Lower leg skin (tissue), 3 donors: ENCODE data around the gene PDZRN3.

Source experiments
- CTCF ChIP-seq, 3 donors: fragments of 450-650 bp; IDR thresholded peaks; one replicate each; pipeline ENCODE4 v1.5.1; 2016; ENCODE audit warnings: antibody characterized with exemption in 3 of 3, mild to moderate bottlenecking in 3 of 3, moderate library complexity in 2 of 3
- POLR2A ChIP-seq, 2 donors: fragments of 450-650 bp; IDR thresholded peaks; one replicate each; pipeline ENCODE4 v1.6.1; 2016 to 2017; ENCODE audit warnings: antibody characterized with exemption in 2 of 2, mild to moderate bottlenecking in 1 of 2, moderate library complexity in 1 of 2

GRCh38 chr3:73657186-73657585 lies 32.4 kb upstream of the PDZRN3 start:
- no peak for TF ChIP-seq POLR2A (IDR thresholded peaks at IDR 0.05)
- TF ChIP-seq CTCF (IDR thresholded peaks at IDR 0.05), result no peak
